CD4-positive, alpha-beta T cell treated with Interferon gamma for 1 hour (primary cell): ENCODE results near the gene ARHGAP42.
"Not testable (repeated sequence)": the region's sequence is repeated elsewhere in the genome, so short reads cannot be mapped to it uniquely, and the experiment has no call there.

ENCODE experiments used
- DNase-seq: peaks from one replicate; pipeline ENCODE4 v3.0.0-alpha.2; 2020

The ARHGAP42 gene

DNA sequence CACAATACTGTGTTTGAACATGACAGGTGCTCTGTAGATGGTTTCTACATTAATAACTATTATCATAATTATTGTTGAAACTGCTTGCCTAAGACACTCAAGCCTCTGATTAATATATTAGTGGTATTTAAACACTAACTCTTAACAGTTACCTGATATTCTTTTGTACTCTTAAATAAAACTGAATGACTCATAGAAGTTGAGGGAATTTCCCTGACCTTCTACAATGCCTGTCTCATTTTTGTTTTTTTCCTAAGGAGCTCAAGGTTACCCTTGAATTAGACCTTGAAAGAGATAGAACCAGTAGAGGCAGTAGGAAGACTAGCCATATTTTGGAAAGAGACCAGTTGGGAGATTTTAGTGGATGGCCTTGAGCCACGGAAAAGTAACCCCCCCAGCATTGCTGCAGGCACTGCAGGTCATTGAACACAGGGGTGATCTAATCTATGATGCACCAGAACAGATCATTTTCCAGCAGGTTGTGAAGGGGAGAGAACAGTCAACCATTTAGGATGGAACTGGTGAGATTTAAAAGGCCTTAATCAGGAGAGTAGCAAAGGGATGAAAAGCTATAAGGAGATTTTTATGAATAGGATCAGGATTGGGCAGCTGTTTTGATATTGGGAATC lies 294.2 kb downstream of the ARHGAP42 start:
- DNase-seq, result no peak

DNA sequence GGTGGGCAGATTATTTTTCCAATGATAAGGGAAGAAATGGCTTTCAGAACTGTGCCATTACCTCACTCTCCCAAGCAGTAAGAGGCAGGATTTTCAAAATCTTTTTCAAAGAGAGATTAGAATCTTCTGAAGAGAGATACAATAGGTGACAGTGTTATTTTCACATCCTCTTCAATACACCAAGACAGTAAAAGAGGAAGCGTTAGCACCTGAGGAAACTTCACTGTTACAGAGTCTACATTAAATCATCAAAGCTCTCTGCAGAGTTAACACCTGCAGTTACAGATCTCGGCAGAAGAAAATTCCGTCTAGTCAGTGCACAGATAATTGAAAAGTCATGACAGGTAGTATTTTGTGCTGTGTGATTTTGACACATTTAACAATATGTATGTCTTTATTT lies 297.6 kb downstream of the ARHGAP42 start:
- DNase-seq, result no peak

DNA sequence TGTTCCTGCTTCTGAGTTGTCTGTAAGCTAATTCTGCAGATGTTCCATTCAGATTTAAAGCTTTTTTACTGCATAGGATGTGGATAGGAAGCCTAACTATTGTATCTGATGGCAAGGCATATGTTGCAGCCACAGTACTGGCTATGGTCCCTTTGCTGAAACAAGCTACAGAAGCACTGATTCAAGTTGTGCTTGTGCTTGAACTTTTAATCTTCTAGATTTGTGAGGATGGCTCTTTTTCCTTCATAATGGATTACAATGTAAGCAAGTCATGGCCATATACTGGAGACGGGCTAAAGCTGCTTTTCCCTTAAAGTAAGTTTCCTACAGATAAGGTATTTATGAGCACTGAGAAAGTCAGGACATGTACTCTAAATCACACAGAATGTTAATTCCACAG lies 303.8 kb downstream of the ARHGAP42 start:
- no peak for DNase-seq

DNA sequence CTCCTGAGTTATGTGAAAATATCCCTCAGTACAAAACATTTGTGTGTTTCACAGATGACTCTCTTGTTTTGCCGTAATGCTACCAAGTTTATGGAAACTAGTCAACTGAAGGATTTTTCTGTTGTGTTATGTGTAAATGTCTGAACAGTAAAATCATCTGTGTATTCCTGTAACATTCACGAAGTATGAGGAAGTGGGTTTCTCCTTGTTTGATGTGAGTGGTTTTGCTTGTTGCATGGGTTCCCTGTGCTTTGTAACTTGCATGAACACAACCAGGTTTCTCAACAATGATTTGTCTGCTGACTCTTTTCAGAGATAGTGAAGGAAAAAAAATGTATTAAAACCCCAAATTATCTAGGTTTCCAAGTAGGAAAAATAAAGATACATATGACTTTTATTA lies 304.5 kb downstream of the ARHGAP42 start:
- no peak for DNase-seq

DNA sequence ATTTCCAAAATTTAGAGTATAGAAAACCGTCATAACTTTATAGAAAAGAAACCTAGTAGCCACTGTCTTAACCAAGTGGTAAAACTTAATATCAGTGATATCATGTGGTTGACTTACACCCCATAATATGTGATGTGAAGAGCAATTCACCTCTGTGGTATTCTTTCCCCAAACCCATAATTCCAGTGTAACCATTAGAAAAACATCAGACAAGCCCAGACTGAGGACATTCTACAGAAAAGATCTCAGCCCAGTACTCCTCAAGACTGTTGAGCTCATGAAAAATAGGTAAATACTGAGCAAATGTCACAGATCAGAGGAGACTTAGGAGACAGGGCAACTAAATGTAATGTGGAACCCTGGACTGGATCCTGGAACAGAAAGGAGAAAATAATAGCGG lies 307.9 kb downstream of the ARHGAP42 start:
- DNase-seq, result no peak

DNA sequence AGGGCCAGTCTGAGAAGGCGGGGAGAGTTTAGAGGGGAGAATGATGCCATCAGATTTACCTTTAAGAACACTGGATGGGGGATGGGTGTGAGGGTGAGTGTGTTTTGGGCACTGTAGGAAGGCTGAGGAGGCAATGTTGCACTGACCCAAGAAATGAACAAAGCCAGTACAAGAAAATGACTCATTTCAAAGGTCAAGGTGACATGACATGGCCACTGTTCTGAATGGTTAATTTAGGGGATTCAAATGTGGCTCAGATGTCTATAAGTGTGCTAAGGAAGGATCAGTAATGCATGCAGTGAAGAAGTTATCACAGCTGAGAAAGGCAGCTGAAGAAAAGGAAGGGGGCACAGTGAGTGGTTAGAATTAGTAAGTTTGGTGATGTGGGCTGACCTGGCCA lies 312.7 kb downstream of the ARHGAP42 start:
- no peak for DNase-seq

DNA sequence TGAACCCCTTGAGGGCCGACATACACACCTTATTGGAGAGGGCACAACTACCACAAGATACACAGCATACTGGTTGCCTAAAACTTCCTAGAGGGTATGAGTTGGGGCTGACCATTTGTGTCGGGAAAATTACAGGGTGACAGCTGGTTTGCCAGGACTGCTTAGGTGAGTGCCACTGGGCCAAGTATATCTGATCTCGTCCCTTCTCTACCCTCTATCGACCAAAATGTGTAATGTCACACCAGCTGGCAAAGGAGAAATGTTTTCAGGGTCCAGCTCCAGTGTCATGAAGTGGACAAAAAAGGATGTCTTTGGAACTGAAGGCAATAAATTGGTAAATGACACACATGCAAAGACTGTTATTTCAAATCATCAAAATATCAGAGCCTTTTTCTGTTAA lies 316.4 kb downstream of the ARHGAP42 start:
- no peak for DNase-seq

DNA sequence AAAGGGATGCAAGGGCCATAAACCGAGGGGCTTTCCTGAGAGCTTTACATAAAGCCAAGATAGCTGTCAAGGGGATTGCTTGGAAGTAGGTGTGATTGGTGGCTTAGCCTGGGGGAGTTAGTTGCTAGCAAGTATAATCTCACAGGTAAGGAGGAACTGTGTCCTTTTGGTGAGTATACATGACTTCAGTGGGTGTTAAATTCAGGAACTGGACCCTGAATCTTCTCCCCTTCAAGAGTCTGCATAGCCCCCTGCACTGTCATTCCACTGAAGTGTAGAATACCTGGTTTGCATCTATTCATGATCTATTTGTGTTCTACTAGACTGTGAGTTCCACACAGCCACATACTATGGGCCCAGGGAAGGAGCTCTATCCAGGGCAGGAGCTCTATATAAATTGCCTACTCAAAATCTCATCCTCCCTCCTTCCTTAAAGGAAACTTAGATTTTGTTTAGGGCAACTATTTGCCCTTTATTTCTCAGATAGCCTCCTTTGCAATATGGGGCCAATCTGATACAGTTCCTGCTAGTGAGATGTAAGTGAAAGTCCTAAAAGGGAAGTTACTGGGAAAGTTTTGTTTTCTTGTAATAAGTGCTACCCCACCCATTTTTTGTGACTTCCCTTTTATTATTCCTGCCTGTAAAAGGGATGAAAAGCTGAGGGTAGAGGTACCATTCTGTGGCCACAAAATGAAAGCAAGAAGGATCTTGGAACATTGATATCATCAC lies 322.0 kb downstream of the ARHGAP42 start:
- no peak for DNase-seq

DNA sequence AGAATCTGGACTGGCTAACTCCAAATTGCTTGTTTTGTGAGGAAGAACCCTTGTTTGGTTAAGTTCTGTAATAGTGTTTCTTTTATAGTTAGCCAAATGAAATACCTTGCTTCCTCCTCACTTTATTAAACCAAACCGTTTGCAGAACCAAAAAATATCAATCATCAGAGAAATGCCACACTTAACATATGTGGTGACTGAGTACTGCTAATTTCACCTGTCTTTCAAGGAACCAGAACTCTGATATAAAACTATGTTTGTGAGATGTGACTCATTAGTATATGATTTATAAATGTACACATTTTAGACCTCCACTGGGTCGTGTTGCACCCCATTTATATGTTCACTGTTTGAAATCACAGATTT lies 322.6 kb downstream of the ARHGAP42 start:
- no peak for DNase-seq

DNA sequence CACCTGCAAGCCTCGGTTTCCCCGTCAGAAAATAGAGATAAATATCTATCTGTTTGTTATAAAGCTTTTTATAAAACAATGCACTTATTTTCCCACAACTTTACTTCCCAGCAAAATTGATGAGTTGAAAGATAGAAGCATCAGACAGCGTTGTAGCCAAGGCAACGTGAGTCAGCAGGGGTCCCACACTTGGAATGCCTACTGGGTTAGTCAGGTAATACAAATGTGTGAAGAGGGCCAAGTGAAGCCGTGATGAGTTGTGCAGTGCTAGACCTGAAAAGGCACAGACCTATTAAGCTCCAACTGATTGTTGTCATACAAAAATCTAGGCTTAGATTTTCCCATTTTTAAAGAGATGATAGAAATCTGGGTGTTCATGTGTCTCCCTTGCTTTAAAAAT lies 323.8 kb downstream of the ARHGAP42 start:
- DNase-seq, result no peak

DNA sequence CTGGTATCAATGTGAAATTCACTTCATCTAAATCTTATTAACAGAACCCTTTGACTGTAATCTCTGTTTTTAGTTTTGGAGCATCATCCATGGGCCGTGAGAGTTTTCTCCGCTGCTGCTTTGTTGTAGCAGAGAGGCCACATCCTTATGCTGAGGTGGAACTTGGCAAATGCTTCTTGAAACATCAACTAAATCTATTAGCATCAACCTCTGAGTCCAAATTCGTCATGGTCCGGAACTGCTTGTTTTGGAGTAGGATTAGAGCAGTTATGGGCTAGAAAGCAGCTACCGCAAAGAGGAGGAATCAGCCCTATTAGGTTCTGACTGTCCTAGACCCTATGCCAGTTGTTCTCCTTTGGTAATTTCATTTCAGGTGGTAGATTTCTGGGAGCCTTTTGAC lies 324.8 kb downstream of the ARHGAP42 start:
- no peak for DNase-seq

DNA sequence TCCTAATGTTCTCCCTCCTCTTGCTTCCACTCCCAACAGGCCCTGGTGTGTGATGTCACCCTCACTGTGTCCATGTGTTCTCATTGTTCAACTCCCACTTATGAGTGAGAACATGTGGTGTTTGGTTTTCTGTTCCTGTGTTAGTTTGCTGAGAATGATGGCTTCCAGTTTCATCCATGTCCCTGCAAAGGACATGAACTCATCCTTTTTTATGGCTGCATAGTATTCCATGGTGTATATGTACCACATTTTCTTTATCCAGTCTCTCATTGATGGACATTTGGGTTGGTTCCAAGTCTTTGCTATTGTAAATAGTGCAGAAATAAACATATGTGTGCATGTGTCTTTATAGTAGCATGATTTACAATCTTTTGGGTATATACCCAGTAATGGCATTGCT lies 326.6 kb downstream of the ARHGAP42 start:
- not testable (repeated sequence) for DNase-seq

DNA sequence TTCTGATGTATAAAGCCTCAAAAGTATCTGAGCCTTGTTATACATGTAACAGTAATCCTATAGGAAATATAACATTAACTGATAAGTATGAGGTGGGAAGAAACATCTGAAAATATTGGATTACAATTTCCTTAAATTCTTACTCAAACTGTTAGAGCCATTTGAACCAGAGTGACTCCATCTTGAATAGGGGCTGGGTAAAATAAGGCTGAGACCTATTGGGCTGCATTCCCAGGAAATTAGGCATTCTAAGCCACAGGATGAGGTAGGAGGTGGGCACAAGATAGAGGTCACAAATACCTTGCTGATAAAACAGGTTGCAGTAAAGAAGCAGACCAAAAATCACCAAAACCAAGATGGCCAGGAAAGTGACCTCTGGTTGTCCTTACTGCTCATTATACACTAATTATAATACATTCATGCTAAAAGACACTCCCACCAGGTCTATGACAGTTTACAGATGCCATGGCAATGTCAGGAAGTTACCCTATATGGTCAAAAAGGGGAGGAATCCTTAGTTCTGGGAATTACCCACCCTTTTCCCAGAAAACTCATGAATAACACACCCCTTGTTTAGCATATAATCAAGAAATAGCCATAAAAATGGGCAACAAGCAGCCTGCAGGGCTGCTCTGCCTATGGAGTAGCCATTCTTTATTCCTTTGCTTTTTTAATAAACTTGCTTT lies 327.7 kb downstream of the ARHGAP42 start:
- no peak for DNase-seq

DNA sequence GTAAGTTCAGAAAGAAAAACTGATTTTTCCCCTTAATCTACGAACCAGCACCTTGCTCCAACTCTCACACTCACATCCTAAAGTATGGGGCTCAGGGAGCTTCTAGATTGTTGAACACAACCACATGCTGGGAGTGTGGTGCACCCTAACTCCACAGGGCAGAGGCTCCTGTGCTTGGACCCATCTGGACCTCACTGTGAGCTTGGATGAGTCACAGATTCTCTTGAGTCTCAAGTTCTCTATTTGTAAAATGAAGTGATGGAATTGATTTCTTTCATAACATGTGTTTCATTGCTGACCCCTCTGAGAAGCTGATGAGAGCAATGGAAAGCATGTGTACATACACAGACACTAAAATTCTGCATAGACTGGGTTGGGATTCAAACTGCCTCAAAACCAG lies 332.8 kb downstream of the ARHGAP42 start:
- no peak for DNase-seq

DNA sequence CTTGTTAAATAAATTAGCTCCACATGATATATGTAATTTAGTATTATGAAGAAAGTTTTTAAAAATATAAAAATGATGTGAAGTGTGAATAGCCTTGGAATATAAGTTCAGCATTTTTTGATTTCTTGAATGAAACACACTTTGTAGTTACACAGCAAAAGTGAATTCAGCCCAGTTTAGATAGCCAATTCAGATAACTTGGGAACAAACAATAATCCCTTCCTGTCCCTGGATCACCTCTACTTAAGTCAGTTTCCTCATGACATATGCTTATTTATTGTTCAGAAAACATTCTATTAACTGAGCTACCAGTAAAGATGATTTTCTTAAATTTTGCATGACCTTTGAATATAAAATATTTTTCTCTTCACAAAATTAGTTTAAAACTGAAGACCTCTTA lies 335.2 kb downstream of the ARHGAP42 start:
- DNase-seq, result no peak

DNA sequence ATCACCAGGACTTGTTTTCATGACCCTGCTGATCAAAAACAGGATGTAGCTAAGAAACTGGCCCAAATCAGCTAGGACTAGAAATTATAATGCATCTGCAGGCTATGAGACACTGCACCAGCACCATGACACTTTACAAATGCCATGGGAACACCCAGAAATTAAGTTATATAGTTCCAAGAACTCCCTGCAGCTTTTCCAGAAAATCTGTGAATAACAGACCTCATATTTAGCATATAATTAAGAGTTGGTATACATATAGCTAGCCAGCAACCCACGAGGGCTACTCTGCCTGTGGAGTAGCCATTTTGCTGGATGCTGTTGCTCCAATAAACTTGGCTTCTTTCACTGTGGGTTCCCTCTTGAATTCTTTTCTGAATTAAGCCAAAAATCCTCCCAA lies 341.6 kb downstream of the ARHGAP42 start:
- no peak for DNase-seq

DNA sequence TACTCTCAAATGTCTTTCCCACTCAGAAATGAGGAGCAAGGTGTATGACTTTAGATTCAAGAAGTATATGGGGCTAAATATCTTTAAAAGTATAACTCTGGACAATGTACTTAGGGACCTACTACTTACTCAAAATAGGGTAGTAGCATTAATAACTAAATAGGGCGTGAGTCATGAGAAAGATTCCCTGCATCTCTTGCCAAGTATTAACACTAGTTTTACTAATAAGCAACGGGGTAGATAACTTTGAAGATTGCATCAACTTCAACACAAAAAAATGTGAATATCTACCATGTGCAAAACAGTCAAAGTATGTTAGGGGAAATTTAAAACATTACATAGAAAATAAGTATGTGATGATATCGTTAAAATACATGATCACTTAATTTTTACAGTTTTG lies 342.9 kb downstream of the ARHGAP42 start:
- no peak for DNase-seq

DNA sequence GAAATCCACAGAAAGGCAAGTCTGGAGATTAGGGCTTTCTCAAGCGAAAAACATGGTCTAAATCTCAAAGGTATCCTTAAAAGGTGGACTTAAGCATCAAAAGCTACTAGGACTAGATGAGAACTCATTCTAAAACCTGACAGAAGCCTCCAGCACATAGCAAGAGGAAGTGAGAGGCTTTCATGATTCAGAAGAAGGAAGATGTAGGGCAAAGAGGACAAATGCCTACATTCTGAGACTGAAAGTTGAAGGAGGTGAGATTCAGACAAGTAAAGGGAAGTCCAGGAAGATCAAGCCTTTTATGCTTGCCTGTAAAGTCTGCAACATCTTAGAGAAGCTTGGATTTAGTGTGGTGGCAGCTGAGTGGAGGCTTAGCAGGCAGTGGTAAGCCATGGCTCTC lies 343.6 kb downstream of the ARHGAP42 start:
- DNase-seq, result no peak

DNA sequence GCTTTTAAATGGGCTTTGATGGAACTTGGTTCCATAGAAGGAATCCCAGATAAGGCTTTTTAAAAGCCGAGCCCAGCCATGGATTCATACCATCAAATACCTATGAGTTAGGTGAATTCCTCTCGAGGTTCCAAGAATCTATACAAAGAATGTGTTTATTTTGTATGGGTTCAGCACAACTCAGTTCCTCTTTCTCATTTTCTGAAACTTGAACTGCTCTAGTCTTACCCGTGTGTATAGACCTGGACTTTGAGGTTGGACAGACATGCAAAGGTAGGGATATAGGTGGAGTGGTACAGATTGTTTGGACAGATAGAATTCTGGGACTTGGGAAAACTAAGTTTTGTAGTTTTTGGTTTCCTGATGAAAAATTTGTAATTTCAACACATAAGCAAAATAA lies 344.6 kb downstream of the ARHGAP42 start:
- DNase-seq, result no peak

DNA sequence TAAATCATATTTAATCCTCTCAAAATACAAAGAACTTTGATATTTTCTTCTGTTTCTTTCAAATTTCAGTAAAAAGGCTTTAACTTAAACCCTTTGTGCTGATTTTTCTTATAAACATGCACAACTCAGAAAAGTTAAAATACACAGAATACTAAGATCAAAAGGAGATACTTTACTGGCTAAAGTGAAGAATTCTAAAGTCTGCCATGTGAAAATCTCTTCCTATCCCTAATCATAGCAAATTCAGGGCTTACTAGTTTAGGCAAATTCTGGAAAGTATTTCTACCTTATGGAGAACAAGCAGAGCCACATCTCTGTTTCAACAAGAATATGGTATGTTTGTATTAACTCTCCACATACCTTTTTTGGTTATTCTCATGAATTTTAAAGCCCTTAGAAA lies 345.9 kb downstream of the ARHGAP42 start:
- no peak for DNase-seq

DNA sequence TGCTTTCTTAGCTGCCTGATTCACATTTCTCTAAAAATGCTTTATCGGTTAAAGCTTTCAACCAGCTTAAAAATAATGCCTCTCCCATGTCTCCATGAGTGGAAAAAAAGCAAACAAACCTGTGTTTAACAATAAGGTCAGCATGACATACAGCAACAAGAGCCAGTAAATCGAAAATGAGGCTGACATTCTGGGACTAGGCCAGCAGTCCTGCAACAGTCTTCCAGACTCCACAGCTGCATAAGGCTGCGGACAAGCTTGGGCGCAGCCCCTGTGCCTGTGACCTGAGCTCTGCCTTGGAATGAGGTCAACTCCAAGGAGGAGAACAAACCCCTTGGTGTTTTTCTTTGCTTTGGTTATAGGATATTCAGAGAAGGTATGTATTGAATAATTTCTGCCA lies 347.0 kb downstream of the ARHGAP42 start:
- no peak for DNase-seq

DNA sequence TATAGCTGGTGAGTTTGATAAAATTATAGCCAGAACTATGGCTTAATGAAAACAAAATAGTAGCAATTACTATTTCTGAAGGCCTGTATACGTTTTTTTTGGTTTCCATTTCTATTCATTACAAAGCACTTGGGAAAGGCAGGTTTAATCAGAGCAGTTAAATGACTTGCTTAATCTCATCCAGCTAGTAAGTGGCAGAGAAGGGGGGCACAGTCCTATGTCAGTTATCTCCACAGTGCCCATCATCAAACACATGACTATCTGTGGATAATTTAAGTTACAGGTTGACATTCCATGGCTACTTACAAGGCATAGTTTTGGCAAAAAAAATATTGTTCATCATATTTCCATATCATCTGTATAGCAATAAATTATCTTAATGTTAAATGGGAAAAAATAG lies 348.8 kb downstream of the ARHGAP42 start:
- no peak for DNase-seq
